GM13977 (cell line): Measurements from ENCODE around the gene CDK1.

Experiments used
- DNase-seq: peaks from one replicate; pipeline ENCODE4 v3.0.0; 2012; ENCODE audit warnings: low spot score
- in situ Hi-C: fragments of 300-500 bp; cut with MboI; formaldehyde crosslinking; loops from one replicate; pipeline ENCODE4 v1.12.0; 2022; ENCODE audit warnings: low sequenced_read_pairs, low pct_unique_long_range_greater_than_20kb, mixed read lengths, inconsistent platforms; ENCODE audit not compliant: unreplicated experiment
- TF ChIP-seq, protein P1 (sequence below): IDR thresholded peaks from 2 replicates; pipeline ENCODE4 v1.5.1; 2012; ENCODE audit warnings: mild to moderate bottlenecking, control low read depth; ENCODE audit not compliant: insufficient read depth; ENCODE audit errors: extremely low read depth, missing control alignments

Gene CDK1

DNA sequence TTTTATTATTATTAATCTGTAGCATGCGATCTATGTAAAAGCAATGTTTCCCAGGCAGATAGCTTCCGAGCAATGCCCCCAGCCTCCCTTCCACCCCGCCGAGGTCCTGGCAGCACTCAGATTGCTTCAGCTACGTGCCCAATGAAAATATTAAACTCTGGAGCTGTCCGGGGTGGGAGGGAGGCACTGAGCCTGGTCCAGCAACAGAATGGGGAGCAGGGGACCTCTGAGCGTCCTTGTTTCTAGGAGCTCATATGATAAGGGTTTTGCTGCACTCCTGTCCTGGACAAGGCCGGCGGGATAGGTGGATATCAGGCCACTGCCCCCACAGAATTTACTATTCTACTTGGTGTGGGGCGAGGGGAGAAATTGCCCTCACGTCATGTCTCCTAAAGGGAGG is 44.5 kb upstream of the CDK1 start:
- in situ Hi-C loops = no loop called here
- TF ChIP-seq, protein P1, sequence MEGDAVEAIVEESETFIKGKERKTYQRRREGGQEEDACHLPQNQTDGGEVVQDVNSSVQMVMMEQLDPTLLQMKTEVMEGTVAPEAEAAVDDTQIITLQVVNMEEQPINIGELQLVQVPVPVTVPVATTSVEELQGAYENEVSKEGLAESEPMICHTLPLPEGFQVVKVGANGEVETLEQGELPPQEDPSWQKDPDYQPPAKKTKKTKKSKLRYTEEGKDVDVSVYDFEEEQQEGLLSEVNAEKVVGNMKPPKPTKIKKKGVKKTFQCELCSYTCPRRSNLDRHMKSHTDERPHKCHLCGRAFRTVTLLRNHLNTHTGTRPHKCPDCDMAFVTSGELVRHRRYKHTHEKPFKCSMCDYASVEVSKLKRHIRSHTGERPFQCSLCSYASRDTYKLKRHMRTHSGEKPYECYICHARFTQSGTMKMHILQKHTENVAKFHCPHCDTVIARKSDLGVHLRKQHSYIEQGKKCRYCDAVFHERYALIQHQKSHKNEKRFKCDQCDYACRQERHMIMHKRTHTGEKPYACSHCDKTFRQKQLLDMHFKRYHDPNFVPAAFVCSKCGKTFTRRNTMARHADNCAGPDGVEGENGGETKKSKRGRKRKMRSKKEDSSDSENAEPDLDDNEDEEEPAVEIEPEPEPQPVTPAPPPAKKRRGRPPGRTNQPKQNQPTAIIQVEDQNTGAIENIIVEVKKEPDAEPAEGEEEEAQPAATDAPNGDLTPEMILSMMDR = no peak
- DNase-seq = no peak

- in situ Hi-C loops = no loop called here
- DNase-seq = no peak
- TF ChIP-seq, protein P1 = no peak
These were observed 44.1 kb upstream of the CDK1 start for GRCh38 chr10:60734226-60734625.

DNA sequence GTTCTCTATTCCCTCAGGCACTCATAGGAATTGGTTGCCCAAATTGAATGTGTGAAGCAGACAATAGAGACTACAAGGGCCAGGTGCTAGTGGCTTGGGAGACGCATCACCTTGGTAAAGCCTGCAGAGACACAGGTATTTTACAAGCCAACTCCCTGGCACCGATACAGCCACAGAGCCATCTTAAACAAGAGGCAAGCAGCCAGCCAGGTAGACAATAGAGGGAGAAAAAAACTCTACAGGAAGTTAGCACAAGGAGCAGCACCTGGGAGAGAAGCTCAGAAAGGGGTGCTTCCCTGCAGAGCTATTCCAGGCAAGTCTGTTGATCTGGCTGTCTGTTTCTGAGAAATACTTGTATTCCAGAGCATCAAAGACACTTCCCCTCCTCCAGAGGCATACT is 43.0 kb upstream of the CDK1 start:
- TF ChIP-seq, protein P1 = no peak
- in situ Hi-C loops = no loop called here
- no peak for DNase-seq

- no peak for DNase-seq
- TF ChIP-seq, protein P1 = no peak
- in situ Hi-C loops = no loop called here
These were observed 41.0 kb upstream of the CDK1 start for GRCh38 chr10:60737242-60737641.

GRCh38 chr10:60739558-60739957 is 38.7 kb upstream of the CDK1 start:
- in situ Hi-C loops = no loop called here
- DNase-seq = no peak
- TF ChIP-seq, protein P1 = no peak

DNA sequence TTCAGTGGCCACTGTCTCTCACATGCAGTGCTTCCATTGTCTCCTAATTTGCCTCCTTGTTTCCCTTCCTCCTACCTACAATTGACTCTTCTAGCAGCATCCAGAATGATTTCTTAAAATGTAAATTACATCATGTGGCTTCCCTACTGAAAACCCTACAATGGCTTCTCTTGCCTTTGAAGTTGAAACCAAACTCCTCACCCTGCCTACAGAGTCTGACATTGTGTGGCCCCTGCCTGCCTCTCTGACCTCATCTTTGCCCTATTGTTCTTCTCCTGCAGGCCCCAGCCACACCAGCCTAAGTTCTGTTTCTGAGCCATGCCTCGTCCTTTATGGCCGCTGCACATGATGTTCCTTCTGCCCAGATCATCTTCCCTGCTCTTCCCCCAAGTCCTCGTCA is 35.8 kb upstream of the CDK1 start:
- in situ Hi-C loops = no loop called here
- no peak for DNase-seq
- TF ChIP-seq, protein P1 = no peak
